GM18520 (cell line): ENCODE measurements around the gene KLHL10.
"Not testable (repeated sequence)": the region's sequence is repeated elsewhere in the genome, so short reads cannot be mapped to it uniquely, and the experiment has no call there.

Experiments used
- ATAC-seq: cut with Tn5 transposase; IDR thresholded peaks from one replicate; pipeline ENCODE4 v1.9.1; 2021; ENCODE audit not compliant: unreplicated experiment

KLHL10 gene

DNA sequence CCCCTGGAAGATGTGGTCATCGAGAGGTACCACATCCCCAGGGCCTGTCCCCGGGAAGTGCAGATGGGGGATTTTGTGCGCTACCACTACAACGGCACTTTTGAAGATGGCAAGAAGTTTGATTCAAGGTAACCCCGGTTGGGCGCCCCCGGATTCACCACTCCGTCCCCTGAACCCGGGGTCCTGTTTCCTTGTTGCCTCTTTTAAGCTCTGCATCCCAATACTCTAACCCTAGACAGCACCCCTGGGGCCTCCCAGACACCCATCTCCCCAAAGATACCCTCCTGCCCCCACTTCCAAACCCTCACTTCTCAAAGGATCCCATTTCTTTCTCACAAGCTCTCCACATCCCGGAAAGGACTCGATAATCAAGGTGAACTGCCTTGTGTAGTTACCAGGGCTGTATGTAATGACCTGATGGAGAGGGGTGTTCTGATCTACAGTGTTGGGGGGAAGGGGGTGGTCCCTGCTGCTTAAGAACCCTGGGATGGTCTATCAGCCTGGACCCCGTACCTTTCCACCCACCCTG lies 24.4 kb upstream of the KLHL10 start:
- no peak for ATAC-seq

DNA sequence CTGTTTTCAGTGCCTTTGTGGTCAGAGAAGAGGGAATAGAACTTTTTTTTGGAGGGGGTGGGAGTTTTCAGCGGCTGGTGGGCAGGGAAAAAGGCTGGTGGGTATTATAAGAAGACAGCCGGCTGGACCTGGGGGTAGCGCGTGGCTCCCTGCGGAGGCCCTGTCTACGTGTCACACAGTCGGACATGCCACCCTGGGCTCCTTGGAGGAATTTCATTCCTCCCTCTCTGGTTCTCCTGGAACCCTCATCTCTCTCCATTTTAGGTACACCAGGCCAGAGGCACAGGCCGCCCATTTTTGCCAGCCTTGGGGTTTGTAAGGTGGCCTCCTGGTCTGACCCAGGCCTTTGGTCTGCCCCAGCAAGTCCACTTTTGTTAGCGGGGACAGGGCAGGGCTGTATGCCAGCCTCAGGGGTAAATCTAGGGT lies 23.9 kb upstream of the KLHL10 start:
- ATAC-seq = no peak

DNA sequence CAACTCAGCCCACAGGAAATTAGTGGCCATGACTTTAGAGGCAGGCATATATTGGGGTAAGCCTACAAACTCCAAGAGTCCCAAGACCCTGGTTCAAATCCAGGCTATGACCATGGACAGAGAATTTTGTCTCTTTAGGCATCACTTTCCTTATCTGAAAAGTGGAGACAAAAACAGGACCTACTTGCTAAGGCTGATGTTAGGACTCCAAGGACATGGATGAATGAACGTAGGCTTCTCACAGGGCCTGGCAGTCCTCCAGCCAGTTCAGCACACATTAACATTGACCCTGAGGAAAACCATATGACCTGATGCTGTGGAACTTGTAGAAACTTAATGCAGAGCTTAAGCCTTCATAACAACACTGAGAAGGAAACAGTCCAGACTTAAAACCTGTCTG lies 23.4 kb upstream of the KLHL10 start:
- no peak for ATAC-seq

DNA sequence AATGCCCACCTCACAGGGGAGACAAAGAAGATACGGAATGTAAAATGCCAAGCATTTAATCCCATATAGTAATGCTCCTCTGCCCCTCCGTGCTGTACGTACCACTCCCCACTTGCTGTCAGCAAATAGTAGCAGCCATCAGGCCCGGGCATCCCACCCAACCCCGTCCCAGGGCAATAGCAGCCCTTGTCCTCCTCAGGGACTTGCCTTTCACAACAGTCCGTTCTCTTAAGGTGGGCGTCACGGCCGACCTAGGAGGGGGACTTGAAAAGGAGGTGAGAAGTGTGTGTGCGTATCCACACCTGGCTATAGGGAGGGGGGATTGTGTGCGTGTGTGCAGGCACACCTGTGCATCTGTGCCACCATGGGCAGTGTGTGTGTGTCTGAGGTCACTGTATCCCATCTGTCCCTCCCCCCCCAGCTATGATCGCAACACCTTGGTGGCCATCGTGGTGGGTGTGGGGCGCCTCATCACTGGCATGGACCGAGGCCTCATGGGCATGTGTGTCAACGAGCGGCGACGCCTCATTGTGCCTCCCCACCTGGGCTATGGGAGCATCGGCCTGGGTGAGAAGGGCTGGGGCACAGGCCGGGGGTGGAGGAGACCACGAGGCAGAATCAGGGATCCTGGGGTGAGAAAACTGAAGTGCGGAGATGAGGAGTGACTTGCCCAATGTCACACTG lies 20.8 kb upstream of the KLHL10 start:
- no peak for ATAC-seq

DNA sequence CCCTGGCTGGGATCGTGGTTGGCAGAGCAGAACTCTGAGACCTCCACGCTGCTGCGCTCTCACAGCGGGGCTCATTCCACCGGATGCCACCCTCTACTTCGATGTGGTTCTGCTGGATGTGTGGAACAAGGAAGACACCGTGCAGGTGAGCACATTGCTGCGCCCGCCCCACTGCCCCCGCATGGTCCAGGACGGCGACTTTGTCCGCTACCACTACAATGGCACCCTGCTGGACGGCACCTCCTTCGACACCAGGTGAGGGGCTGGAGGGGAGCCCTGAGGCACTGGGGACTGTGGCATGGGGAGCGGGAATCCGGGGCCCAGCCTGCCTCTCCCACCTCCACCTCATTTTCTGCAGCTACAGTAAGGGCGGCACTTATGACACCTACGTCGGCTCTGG lies 19.6 kb upstream of the KLHL10 start:
- no peak for ATAC-seq

DNA sequence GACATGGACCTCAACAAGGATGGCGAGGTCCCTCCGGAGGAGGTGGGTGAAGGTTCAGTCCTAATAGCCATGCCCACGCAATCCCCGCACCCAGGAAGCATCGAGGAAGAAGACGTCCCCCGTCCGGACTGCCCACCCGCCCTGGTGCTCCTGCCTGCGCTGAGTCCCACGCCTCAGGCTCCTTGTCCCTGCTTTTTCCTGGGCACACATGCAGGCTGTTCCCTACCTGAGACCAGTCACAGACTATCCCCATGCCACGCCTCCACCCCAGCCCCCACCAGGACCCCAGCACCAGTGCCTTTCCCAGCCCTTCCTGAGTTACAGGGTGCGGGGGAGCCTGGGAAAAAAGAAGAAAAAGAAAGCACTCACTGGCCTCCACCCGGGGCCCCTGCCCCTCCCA lies 15.8 kb upstream of the KLHL10 start:
- no peak for ATAC-seq

DNA sequence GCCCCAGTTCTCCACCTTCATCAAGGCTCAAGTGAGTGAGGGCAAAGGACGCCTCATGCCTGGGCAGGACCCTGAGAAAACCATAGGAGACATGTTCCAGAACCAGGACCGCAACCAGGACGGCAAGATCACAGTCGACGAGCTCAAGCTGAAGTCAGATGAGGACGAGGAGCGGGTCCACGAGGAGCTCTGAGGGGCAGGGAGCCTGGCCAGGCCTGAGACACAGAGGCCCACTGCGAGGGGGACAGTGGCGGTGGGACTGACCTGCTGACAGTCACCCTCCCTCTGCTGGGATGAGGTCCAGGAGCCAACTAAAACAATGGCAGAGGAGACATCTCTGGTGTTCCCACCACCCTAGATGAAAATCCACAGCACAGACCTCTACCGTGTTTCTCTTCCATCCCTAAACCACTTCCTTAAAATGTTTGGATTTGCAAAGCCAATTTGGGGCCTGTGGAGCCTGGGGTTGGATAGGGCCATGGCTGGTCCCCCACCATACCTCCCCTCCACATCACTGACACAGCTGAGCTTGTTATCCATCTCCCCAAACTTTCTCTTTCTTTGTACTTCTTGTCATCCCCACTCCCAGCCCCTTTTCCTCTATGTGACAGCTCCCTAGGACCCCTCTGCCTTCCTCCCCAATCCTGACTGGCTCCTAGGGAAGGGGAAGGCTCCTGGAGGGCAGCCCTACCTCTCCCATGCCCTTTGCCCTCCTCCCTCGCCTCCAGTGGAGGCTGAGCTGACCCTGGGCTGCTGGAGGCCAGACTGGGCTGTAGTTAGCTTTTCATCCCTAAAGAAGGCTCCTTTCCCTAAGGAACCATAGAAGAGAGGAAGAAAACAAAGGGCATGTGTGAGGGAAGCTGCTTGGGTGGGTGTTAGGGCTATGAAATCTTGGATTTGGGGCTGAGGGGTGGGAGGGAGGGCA lies 15.1 kb upstream of the KLHL10 start:
- ATAC-seq = no peak

DNA sequence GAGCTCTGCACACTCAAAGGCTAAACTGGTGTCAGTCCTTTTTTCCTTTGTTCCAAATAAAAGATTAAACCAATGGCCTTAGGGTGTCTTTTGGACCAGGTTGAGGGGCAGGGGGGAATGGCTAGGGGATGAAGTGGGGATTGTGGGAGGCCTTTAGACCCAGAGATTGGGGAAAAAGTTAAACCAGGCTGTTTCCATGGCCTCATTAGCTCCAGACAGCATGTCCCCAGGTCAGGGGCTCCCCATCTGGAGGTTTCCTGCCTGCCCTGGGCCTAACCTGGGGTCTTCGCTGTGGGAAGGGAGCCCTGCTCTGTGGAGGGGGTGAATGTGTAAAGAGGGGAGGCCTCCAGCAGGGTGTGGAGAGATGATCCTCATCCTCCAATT lies 14.5 kb upstream of the KLHL10 start:
- no peak for ATAC-seq

DNA sequence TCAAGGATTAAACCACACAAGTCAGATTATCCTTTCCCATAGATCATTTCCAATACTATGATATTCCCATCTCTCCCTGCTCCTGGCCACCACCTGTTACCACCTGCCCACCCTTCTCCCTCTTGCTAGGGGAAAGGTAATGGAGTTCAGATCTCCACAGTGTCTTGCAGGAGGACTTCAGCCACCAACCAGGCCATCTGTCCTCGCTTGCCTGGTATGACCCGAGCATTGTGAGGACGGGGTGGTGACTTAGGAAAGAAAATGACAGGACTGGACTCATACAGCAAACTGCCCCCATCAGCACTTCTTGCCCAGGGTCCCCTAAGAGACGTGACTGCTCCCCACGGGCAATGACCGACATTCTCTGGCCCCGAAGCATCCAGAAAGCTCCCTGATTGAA lies 14.0 kb upstream of the KLHL10 start:
- ATAC-seq = no peak

DNA sequence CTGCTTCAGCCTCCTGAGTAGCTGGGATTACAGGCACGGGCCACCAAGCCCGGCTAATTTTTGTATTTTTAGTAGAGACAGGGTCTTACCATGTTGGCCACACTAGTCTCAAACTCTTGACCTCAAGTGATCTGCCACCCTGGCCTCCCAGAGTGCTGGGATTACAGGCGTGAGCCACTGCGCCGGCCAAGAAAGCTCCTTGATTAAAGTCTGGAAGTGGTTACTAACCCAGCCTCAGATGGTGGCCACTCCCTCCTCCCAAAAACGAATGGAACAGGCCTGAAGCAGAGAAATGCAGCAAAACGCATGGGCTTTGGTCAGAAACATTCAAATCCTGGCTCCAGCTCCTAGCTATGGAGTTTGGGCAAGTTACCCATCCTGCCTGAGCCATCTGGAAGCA lies 13.5 kb upstream of the KLHL10 start:
- no peak for ATAC-seq

DNA sequence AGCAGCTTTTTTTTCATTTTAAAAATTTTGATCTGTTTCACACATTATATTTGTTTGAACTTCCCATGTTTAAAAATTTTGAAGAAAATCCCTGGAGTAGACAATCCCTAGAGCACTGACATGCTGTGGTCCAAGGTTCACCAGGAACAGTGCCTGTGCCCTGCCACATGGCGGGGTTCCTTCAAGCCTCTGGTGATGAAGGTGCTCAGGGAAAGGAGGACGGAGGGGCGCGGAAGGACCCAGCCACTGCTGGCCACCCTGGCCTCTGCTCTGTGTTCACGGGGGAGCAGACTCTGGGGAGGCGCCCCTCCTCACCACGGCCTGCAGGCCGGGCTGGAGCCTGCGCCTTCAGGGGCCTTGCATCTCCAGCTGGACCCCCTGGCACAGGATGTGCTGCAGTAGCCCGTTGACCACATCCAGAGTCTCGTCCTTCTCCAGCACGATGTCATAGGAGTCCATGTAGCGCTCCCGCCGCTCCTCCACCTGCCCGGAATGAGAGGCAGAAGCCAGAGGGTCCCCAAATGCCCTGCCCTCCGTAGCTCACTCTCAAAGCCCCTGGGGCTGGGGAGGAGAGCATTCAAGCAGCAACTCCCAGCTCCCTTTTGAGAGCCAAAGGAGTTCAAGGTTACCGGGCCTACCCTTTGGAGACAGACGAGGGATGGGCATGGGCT lies 12.3 kb upstream of the KLHL10 start:
- no peak for ATAC-seq

DNA sequence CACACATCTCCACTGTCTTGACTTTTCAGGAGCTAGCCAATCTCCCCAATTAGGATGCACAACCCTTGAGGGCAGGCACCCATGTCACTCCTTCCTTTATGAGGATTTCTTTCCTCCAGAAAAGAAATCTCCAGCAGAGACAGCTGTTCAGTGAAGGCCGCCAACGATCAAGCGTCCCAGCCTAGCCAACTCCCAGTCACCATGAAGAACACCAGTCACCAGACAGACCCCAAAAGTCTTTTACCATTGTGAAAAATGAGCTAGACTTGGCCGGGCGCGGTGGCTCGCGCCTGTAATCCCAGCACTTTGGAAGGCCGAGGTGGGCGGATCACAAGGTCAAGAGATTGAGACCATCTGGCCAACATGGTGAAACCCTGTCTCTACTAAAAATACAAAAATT lies 7.7 kb upstream of the KLHL10 start:
- ATAC-seq = not testable (repeated sequence)

DNA sequence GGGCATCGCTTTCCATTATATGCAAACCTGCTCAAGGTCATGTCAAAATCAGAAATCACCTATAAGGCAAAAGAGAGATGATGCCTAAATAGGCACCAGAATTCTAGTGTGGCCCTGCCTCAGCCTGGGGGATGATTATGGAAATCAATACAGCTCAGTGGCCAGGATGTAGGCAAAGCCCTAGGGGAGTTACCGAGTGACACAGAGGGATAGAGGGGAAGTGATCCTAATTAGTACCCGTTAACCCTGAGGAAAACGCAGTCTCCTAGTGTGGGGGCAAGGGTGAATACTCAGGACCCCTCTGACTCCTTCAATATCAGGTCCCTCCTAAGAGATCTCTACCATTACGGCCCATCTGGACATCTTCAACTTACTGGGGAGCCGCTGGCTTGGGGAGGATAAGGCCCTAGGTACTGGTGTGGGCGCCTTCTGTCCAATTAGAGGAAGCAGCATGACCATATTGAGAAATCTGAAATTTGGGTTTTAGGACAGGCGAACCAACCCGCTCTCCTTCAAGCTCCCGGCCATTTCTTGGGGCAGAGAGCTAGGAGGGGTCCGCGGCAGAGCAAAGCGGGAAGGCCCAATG lies 2.3 kb upstream of the KLHL10 start:
- no peak for ATAC-seq

DNA sequence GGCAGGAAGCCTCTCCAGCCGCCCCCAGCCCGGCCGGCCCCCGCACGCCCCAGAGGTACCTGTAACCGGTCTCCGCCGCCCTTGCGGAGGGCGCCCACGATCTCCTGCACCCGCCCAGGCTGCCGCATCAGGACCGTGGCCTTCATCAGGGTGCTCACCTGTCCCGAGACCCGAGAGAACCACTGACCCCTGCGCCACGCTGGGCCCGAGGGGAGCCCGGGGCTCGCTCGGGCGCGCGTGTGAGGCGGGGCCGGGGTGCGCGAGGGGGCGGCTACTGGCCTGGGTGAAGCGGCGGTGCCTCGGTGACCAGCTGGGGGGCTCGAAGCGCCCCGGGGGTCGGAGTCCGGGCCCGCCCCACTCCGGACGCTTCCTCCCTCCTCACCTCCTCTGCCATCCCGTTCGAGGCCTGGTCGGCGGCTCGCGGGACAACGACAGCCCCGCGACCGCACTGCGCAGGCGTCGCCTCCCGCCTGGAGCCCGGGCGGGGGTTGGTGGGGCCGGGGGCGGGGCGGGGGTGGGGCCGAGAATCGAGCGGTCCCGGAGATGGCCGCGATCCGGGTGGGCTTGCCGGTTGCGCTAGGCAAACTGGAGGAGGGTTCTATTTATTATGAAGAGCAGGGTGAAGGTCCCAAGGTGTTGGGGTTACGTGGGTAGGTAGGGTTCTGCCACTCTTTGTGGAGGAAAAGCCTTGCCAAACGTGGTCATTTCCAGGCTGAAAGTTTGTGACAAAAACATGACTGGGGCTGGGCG lies 1.6 kb upstream of the KLHL10 start, which contains the start of gene NT5C3B:
TSS of gene NT5C3B (minus strand) at position 433 of the 750 bp plus-strand sequence. CDS start at position 394, 39 bp downstream.
- no peak for ATAC-seq

DNA sequence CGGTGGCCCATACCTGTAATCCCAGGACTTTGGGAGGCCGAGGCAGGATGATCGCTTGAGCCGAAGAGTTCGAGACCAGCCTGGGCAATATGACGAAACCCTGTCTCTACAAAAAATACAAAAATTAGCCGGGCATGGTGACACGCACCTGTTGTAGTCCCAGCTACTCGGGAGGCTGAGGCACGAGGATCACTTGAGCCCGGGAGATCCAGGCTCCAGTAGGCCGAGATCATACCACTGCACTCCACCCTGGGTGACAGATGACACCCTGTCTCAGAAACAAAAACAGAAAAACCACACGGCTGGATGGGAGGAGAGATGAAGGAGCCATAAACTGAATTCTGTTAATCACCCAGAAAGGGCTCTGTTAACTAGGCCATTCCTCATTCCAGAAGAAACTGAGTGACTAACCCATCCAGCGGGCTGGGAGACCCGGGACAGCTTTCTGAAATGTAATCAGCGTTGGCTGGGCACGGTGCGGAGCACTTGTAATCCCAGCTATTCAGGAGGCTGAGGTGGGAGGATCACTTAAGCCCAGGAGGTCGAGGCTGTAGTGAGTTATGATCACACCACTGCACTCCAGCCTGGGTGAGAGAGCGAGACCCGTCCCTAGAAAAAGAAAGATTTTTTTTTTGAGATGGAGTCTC lies 952 bp upstream of the KLHL10 start:
- no peak for ATAC-seq

DNA sequence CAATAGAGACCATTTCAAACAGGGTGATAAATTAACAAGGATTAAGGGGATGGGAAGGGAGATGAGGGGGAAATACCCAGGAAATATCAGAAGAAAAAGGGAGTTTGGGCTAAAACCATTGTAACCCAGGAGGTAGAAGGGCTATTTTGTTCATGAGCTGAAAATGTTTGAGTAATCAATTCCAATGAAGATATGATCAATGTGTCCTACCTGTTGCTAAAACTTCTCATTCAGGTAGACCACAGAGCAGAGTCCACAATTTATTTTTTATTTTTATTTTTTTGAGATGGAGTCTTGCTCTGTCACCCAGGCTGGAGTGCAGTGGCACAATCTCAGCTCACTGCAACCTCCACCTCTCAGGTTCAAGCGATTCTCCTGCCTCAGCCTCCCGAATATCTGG lies 1.8 kb downstream of the KLHL10 start:
- ATAC-seq = not testable (repeated sequence)

DNA sequence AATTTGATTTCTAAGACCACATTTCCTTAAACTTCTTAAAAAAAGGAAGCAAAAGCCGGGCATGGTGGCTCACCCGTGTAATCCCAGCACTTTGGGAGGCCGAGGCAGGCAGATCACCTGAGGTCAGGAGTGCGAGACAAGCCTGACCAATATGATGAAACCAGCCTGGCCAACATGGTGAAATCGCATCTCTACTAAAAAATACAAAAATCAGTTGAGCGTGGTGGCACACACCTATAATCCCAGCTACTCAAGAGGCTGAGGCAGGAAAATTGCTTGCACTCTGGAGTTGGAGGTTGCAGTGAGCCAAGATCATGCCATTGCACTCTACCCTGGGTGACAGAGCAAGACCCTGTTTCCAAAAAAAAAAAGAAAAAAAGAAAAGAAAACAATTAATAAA lies 3.2 kb downstream of the KLHL10 start:
- ATAC-seq = not testable (repeated sequence)

DNA sequence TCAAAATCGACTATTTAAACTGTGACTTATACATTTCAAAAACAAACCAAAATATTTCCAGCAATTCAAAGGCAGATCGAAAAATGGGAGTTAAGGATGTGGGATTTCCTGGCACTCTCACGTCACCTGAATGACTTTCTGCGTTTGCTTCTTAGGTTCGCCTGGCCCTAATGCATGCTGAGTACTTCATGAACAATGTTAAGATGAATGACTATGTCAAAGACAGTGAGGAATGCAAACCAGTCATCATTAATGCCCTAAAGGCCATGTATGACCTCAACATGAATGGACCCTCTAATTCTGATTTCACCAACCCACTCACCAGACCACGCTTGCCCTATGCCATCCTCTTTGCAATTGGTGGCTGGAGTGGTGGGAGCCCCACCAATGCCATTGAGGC lies 7.3 kb downstream of the KLHL10 start:
- no peak for ATAC-seq

DNA sequence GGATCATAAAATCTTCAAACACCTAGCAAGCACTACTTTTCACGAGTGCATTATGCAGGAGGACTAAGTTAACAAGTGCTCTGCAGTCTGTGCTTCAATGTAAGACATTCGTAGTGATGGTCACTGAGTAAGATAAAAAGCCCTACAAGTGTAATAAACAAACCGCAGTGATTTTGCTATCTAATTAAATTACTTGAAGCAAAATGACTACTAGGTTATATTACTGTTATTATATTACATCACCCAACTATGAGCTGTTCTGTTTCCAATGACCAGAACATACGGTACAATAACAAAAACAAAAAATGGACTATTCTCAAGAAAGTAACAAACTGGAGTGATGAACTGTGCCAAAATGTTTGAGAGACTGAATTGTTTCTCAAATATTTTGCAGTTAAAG lies 11.2 kb downstream of the KLHL10 start:
- no peak for ATAC-seq
